Hepatocyte (in vitro differentiated cells): ENCODE data around the gene PROK2. TPM values are rescaled to one million over a fixed set of nuclear protein-coding genes. Genes with fewer than 3 reads are reported as not detected.

Experiments used
- DNase-seq: peaks from one replicate; pipeline ENCODE4 v3.0.0-alpha.2; 2016; ENCODE audit warnings: low spot score
- H2AFZ ChIP-seq: fragments of 200-600 bp; sonication (generic); 2 replicates; pipeline ENCODE4 v1.6.0; 2016; ENCODE audit warnings: antibody characterized with exemption, mild to moderate bottlenecking
- H3K27ac ChIP-seq: fragments of 200-600 bp; sonication (generic); 2 replicates; pipeline ENCODE4 v1.5.1; 2016; ENCODE audit warnings: mild to moderate bottlenecking
- H3K27me3 ChIP-seq: fragments of 200-600 bp; sonication (generic); 2 replicates; pipeline ENCODE4 v1.6.1; 2016
- H3K36me3 ChIP-seq: fragments of 200-600 bp; sonication (generic); replicated peaks from 2 replicates; pipeline ENCODE4 v1.5.1; 2016; ENCODE audit warnings: low read depth; ENCODE audit not compliant: insufficient read depth
- H3K4me1 ChIP-seq: fragments of 200-600 bp; sonication (generic); 2 replicates; pipeline ENCODE4 v1.5.1; 2016; ENCODE audit warnings: mild to moderate bottlenecking, moderate library complexity; ENCODE audit not compliant: insufficient read depth
- H3K4me2 ChIP-seq: fragments of 200-600 bp; sonication (generic); 2 replicates; pipeline ENCODE4 v1.6.0; 2016
- H3K4me3 ChIP-seq: fragments of 200-600 bp; sonication (generic); 2 replicates; pipeline ENCODE4 v1.5.1; 2016; ENCODE audit warnings: mild to moderate bottlenecking
- H3K79me2 ChIP-seq: fragments of 200-600 bp; sonication (generic); 2 replicates; pipeline ENCODE4 v1.6.0; 2017; ENCODE audit warnings: mild to moderate bottlenecking
- H3K9me2 ChIP-seq: fragments of 200-600 bp; sonication (generic); replicated peaks from 2 replicates; pipeline ENCODE4 v1.6.0; 2017; ENCODE audit warnings: mild to moderate bottlenecking; ENCODE audit not compliant: insufficient read depth
- H3K9me3 ChIP-seq: fragments of 200-600 bp; sonication (generic); 2 replicates; pipeline ENCODE4 v1.5.1; 2016; ENCODE audit warnings: low read depth, mild to moderate bottlenecking
- H4K20me1 ChIP-seq: fragments of 200-600 bp; sonication (generic); 2 replicates; pipeline ENCODE4 v1.6.0; 2016; ENCODE audit warnings: mild to moderate bottlenecking; ENCODE audit not compliant: insufficient read depth, poor library complexity, severe bottlenecking
- EZH2 ChIP-seq: fragments of 200-600 bp; sonication (generic); IDR thresholded peaks from 2 replicates; pipeline ENCODE4 v1.6.1; 2016; ENCODE audit warnings: antibody characterized with exemption, mild to moderate bottlenecking, borderline replicate concordance
- EZH2phosphoT487 ChIP-seq: fragments of 200-600 bp; sonication (generic); IDR thresholded peaks from one replicate; pipeline ENCODE4 v1.6.1; 2018; ENCODE audit warnings: antibody characterized with exemption, mild to moderate bottlenecking, low read depth, moderate library complexity; ENCODE audit not compliant: unreplicated experiment, severe bottlenecking
- WGBS: methylation state at CpG from one replicate; pipeline ENCODE4 v1.1.6; 2016; ENCODE audit warnings: low lambda C conversion rate; ENCODE audit errors: missing lambda C conversion rate; 5-methylcytosine and 5-hydroxymethylcytosine counted together
- polyA plus RNA-seq: library from polyadenylated mRNA; unstranded; fragments of >200 nt; fragmentation: Nextera tagmentation; extraction: Ambion mirVana; gene quantifications from 2 replicates; pipeline ENCODE4 v1.2.1, GENCODE V29; 2016
- total RNA-seq: library from RNA; depleted of rRNA; stranded (reverse); fragments of >200 nt; gene quantifications from 2 replicates; pipeline ENCODE4 v1.2.3, GENCODE V29; 2014
- TF ChIP-seq, protein P1 (sequence below): fragments of 200-600 bp; sonication (generic); IDR thresholded peaks from 2 replicates; pipeline ENCODE4 v1.5.1; 2016; ENCODE audit warnings: antibody characterized with exemption, mild to moderate bottlenecking; ENCODE audit not compliant: poor library complexity

Gene PROK2
- total and polyA plus RNA-seq, 2 experiments from 2014 or later: not detected

GRCh38 chr3:71821116-71821515, 36.2 kb upstream of the PROK2 start:
- 74% methylated on average over 3 of the region's 3 CpGs for WGBS
- Histone ChIP-seq H3K4me3 (no peak overlapping the region), H3K36me3 (no peaks in the 10 kb centered on the region), H3K9me2 (no peaks in the 10 kb centered on the region), H3K27ac (no peak overlapping the region), H3K79me2 (no peaks in the 10 kb centered on the region), H2AFZ (no peak overlapping the region), H3K4me1 (no peaks in the 10 kb centered on the region), H3K4me2 (no peak overlapping the region), H3K27me3 (no peaks in the 10 kb centered on the region), H3K9me3 (no peaks in the 10 kb centered on the region), H4K20me1 (no peaks in the 10 kb centered on the region)
- no peak for TF ChIP-seq EZH2phosphoT487
- TF ChIP-seq, protein P1, sequence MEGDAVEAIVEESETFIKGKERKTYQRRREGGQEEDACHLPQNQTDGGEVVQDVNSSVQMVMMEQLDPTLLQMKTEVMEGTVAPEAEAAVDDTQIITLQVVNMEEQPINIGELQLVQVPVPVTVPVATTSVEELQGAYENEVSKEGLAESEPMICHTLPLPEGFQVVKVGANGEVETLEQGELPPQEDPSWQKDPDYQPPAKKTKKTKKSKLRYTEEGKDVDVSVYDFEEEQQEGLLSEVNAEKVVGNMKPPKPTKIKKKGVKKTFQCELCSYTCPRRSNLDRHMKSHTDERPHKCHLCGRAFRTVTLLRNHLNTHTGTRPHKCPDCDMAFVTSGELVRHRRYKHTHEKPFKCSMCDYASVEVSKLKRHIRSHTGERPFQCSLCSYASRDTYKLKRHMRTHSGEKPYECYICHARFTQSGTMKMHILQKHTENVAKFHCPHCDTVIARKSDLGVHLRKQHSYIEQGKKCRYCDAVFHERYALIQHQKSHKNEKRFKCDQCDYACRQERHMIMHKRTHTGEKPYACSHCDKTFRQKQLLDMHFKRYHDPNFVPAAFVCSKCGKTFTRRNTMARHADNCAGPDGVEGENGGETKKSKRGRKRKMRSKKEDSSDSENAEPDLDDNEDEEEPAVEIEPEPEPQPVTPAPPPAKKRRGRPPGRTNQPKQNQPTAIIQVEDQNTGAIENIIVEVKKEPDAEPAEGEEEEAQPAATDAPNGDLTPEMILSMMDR: no peak
- no peak for TF ChIP-seq EZH2
- DNase-seq: no peak

DNA sequence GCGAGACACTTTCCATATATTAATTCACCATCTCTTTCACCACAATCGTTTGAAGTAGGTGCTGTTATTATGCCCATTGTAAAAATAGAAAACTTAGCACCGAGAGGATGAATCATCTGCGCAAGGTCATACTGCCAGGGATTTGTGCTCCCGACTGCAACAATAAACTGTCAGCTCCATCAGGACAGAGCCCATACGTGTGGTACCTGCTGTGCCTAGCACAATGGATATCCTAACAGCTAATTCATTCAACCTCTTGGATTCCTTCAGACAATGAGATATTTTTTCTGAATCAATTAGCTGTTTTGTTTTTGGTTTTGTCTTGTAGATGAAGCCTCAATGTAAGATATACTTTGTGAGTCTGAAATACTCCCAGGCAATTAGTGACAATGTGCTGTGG, 32.3 kb upstream of the PROK2 start:
- no peaks in the 10 kb centered on the region for H3K4me1 ChIP-seq
- no peaks in the 10 kb centered on the region for H3K27me3 ChIP-seq
- no peaks in the 10 kb centered on the region for H3K9me3 ChIP-seq
- no peak overlapping the region for H3K4me3 ChIP-seq
- H3K36me3 ChIP-seq: no peaks in the 10 kb centered on the region
- H3K4me2 ChIP-seq: no peak overlapping the region
- no peaks in the 10 kb centered on the region for H3K9me2 ChIP-seq
- DNase-seq: no peak
- TF ChIP-seq, protein P1: no peak
- TF ChIP-seq EZH2 (no peak), EZH2phosphoT487 (no peak)
- no peaks in the 10 kb centered on the region for H3K79me2 ChIP-seq
- H4K20me1 ChIP-seq: no peaks in the 10 kb centered on the region
- no peak overlapping the region for H3K27ac ChIP-seq
- no peak overlapping the region for H2AFZ ChIP-seq
- 70% methylated on average over 6 of the region's 6 CpGs for WGBS

DNA sequence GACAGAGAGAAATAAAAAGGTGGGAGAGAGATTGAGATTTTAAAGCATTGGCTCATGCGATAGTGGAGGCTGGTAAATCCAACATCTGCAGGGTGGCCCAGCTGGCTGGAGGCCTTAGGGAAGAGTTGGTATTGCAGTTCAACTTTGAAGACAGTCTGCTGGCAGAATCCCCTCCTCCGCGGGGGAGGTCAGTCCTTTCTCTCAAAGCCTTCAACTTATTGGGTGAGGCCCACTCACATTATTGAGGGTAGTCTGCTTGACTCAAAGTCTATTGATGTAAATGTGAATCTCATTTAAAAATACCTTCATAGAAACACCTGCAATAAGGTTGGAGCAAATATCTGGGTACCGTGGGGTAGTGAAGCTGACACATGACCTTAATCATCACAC, 31.8 kb upstream of the PROK2 start:
- Histone ChIP-seq H2AFZ (no peak overlapping the region), H3K4me3 (no peak overlapping the region), H4K20me1 (no peaks in the 10 kb centered on the region), H3K27me3 (peaks cover under 1% of the 10 kb centered on the region), H3K4me1 (no peaks in the 10 kb centered on the region), H3K27ac (no peak overlapping the region), H3K4me2 (no peak overlapping the region), H3K9me2 (no peaks in the 10 kb centered on the region), H3K79me2 (no peaks in the 10 kb centered on the region), H3K36me3 (no peaks in the 10 kb centered on the region), H3K9me3 (no peaks in the 10 kb centered on the region)
- WGBS: 78% methylated on average over 4 of the region's 4 CpGs
- DNase-seq: no peak
- TF ChIP-seq, protein P1: no peak
- TF ChIP-seq EZH2phosphoT487 (no peak), EZH2 (no peak)
